Neural progenitor cell (in vitro differentiated cells): ENCODE measurements around the gene CRY2. TPM values are rescaled to one million over a fixed set of nuclear protein-coding genes. Genes with fewer than 3 reads are reported as not detected.
"Not testable (repeated sequence)": the region's sequence is repeated elsewhere in the genome, so short reads cannot be mapped to it uniquely, and the experiment has no call there.

Experiments used
- DNase-seq: peaks from one replicate; pipeline ENCODE4 v3.0.0-alpha.2; 2016; ENCODE audit warnings: low spot score
- H2AFZ ChIP-seq: fragments of 200-600 bp; sonication (generic); replicated peaks from 2 replicates; pipeline ENCODE4 v1.6.1; 2016; ENCODE audit warnings: antibody characterized with exemption
- H3F3A ChIP-seq: fragments of 200-600 bp; sonication (generic); 2 replicates; pipeline ENCODE4 v1.6.1; 2016; ENCODE audit warnings: antibody characterized with exemption, low read depth
- H3K27ac ChIP-seq: fragments of 200-600 bp; sonication (generic); 2 replicates; pipeline ENCODE4 v1.5.1; 2016; ENCODE audit warnings: mild to moderate bottlenecking
- H3K27me3 ChIP-seq: fragments of 200-600 bp; sonication (generic); 2 replicates; pipeline ENCODE4 v1.6.1; 2016; ENCODE audit warnings: mild to moderate bottlenecking, moderate library complexity
- H3K36me3 ChIP-seq: fragments of 200-600 bp; sonication (generic); 2 replicates; pipeline ENCODE4 v1.5.1; 2016
- H3K4me1 ChIP-seq: fragments of 200-600 bp; sonication (generic); 2 replicates; pipeline ENCODE4 v1.6.1; 2016; ENCODE audit warnings: mixed run types
- H3K4me2 ChIP-seq: fragments of 200-600 bp; sonication (generic); 2 replicates; pipeline ENCODE4 v1.6.1; 2016
- H3K4me3 ChIP-seq: fragments of 200-600 bp; sonication (generic); 2 replicates; pipeline ENCODE4 v1.5.1; 2016
- H3K79me2 ChIP-seq: fragments of 200-600 bp; sonication (generic); 2 replicates; pipeline ENCODE4 v1.6.1; 2016; ENCODE audit warnings: low read depth
- H3K9ac ChIP-seq: fragments of 200-600 bp; sonication (generic); 2 replicates; pipeline ENCODE4 v1.6.1; 2016
- H3K9me3 ChIP-seq: fragments of 200-600 bp; sonication (generic); 2 replicates; pipeline ENCODE4 v1.5.1; 2016; ENCODE audit warnings: low read depth
- H4K20me1 ChIP-seq: fragments of 200-600 bp; sonication (generic); 2 replicates; pipeline ENCODE4 v1.6.1; 2016; ENCODE audit warnings: low read depth
- H3K27ac Mint-ChIP-seq: 3 replicates; pipeline ENCODE4 v1.8.0; 2021; ENCODE audit warnings: mixed read lengths
- H3K27me3 Mint-ChIP-seq: 2 replicates; pipeline ENCODE4 v1.8.0; 2022; ENCODE audit warnings: low read depth, mild to moderate bottlenecking, inconsistent platforms, moderate library complexity, mixed read lengths; ENCODE audit not compliant: insufficient read depth
- H3K36me3 Mint-ChIP-seq: 3 replicates; pipeline ENCODE4 v1.8.0; 2021; ENCODE audit warnings: mixed read lengths
- H3K4me1 Mint-ChIP-seq: 3 replicates; pipeline ENCODE4 v1.8.0; 2021; ENCODE audit warnings: mixed read lengths
- H3K4me3 Mint-ChIP-seq: 3 replicates; pipeline ENCODE4 v1.8.0; 2021; ENCODE audit warnings: mild to moderate bottlenecking, moderate library complexity, mixed read lengths
- H3K9me3 Mint-ChIP-seq: 3 replicates; pipeline ENCODE4 v1.8.0; 2020; ENCODE audit warnings: mixed read lengths
- EZH2 ChIP-seq: fragments of 200-600 bp; sonication (generic); IDR thresholded peaks from 2 replicates; pipeline ENCODE4 v1.6.1; 2017; ENCODE audit warnings: antibody characterized with exemption, mild to moderate bottlenecking, moderate library complexity
- EZH2phosphoT487 ChIP-seq: fragments of 200-600 bp; sonication (generic); IDR thresholded peaks from 2 replicates; pipeline ENCODE4 v1.6.1; 2017; ENCODE audit warnings: antibody characterized with exemption
- total RNA-seq: library from RNA; depleted of rRNA; stranded (reverse); fragments of >200 nt; gene quantifications from 2 replicates; pipeline ENCODE4 v1.2.3, GENCODE V29; 2015; ENCODE audit warnings: low replicate concordance
- TF ChIP-seq, protein P1 (sequence below): fragments of 200-600 bp; sonication (generic); IDR thresholded peaks from 2 replicates; pipeline ENCODE4 v1.5.1; 2017; ENCODE audit warnings: antibody characterized with exemption, mild to moderate bottlenecking

CRY2 gene
- total RNA-seq, 1 donor from 2014 or later: 15.8 TPM

DNA sequence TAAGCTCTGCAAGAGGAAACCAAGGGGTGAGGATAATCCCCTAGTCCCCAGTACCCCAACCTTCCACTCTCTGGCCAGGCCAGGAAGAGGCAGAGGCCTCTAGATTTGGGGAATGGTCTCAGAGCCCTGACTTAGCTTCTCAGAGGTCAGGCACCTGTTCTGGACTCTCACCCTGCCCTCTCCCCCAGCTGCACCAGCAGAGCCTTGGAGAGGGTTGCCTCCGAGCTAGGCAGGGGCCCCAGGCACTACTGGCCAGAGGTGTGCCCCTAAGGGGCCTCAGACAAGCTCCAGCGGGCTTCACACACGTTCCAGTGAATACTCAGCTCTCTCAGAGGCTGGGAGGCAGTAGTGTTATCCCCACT is 51.8 kb downstream of the CRY2 start:
- DNase-seq: no peak
- H3K27ac ChIP-seq: no peak overlapping the region
- H3K27ac Mint-ChIP-seq: peak overlapping the region; percentile 81
- H2AFZ ChIP-seq: no peak overlapping the region
- peaks cover 52% of the 10 kb centered on the region for H4K20me1 ChIP-seq
- H3K36me3 ChIP-seq: no peaks in the 10 kb centered on the region
- H3K79me2 ChIP-seq: no peaks in the 10 kb centered on the region
- no peaks in the 10 kb centered on the region for H3K9me3 ChIP-seq
- no peak overlapping the region for H3K9ac ChIP-seq
- peak overlapping the region; percentile 85 for H3K4me3 Mint-ChIP-seq
- TF ChIP-seq EZH2 (no peak), EZH2phosphoT487 (no peak)
- TF ChIP-seq, protein P1, sequence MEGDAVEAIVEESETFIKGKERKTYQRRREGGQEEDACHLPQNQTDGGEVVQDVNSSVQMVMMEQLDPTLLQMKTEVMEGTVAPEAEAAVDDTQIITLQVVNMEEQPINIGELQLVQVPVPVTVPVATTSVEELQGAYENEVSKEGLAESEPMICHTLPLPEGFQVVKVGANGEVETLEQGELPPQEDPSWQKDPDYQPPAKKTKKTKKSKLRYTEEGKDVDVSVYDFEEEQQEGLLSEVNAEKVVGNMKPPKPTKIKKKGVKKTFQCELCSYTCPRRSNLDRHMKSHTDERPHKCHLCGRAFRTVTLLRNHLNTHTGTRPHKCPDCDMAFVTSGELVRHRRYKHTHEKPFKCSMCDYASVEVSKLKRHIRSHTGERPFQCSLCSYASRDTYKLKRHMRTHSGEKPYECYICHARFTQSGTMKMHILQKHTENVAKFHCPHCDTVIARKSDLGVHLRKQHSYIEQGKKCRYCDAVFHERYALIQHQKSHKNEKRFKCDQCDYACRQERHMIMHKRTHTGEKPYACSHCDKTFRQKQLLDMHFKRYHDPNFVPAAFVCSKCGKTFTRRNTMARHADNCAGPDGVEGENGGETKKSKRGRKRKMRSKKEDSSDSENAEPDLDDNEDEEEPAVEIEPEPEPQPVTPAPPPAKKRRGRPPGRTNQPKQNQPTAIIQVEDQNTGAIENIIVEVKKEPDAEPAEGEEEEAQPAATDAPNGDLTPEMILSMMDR: no peak
- peak overlapping the region; percentile 65 for H3K4me3 ChIP-seq
- no peaks in the 10 kb centered on the region for H3K9me3 Mint-ChIP-seq
- H3K4me2 ChIP-seq: peak overlapping the region; percentile 100
- H3K27me3 Mint-ChIP-seq: peaks cover 7% of the 10 kb centered on the region
- no peaks in the 10 kb centered on the region for H3K36me3 Mint-ChIP-seq
- H3F3A ChIP-seq: peaks cover 30% of the 10 kb centered on the region
- peaks cover 31% of the 10 kb centered on the region for H3K4me1 ChIP-seq
- H3K27me3 ChIP-seq: peaks cover 12% of the 10 kb centered on the region
- H3K4me1 Mint-ChIP-seq: peaks cover 38% of the 10 kb centered on the region

DNA sequence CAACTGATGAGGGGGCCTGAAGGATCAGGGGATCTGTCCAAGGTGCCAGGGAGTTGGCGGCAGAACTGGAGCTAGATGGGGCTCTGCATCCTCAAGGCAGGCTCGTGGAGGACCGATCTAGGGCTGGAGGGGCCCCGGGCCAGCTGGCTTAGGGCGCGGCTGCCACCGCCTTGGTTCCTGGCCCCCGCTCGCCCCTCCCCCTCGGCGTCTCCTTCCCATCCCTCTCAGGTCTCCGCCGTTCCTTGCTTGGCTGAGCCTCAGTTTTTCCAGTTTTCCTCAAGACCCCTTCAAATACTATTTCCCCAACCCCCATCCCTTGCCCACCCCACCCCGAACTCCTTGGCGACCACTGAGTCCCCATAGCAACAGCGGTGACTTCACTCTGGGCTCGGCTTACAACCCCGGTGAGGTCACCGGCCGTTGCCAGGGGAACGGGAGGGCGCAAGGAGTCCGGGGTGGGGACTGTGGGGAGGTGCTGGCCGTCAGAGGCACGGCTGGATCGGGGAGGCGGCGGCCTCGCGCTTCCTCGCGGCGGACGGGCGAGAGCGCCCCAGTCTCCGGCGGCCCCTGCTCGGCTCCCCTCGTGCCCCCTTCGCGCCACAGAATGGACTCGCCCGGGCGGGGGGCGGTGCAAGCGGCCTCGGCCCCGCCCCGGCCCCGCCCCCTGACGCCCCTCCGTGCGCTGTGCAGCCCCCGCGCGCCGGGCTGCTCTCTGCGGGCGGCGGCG is 52.3 kb downstream of the CRY2 start:
- Mint-ChIP-seq H3K36me3 (peaks cover 2% of the 10 kb centered on the region), H3K4me1 (peaks cover 38% of the 10 kb centered on the region), H3K27ac (peak overlapping the region; percentile 81), H3K9me3 (no peaks in the 10 kb centered on the region), H3K27me3 (peaks cover 7% of the 10 kb centered on the region), H3K4me3 (peak overlapping the region; percentile 85)
- H2AFZ ChIP-seq: no peak overlapping the region
- peak overlapping the region; percentile 89 for H3K27ac ChIP-seq
- H4K20me1 ChIP-seq: peaks cover 52% of the 10 kb centered on the region
- no peak for TF ChIP-seq EZH2phosphoT487
- no peak for TF ChIP-seq EZH2
- TF ChIP-seq, protein P1: no peak
- peak; percentile 97 for DNase-seq
- H3K9ac ChIP-seq: peak overlapping the region; percentile 46
- peak overlapping the region; percentile 65 for H3K4me3 ChIP-seq
- H3F3A ChIP-seq: peaks cover 30% of the 10 kb centered on the region
- no peaks in the 10 kb centered on the region for H3K79me2 ChIP-seq
- no peaks in the 10 kb centered on the region for H3K9me3 ChIP-seq
- H3K36me3 ChIP-seq: no peaks in the 10 kb centered on the region
- peak overlapping the region; percentile 100 for H3K4me2 ChIP-seq
- H3K27me3 ChIP-seq: peaks cover 12% of the 10 kb centered on the region
- peaks cover 31% of the 10 kb centered on the region for H3K4me1 ChIP-seq

DNA sequence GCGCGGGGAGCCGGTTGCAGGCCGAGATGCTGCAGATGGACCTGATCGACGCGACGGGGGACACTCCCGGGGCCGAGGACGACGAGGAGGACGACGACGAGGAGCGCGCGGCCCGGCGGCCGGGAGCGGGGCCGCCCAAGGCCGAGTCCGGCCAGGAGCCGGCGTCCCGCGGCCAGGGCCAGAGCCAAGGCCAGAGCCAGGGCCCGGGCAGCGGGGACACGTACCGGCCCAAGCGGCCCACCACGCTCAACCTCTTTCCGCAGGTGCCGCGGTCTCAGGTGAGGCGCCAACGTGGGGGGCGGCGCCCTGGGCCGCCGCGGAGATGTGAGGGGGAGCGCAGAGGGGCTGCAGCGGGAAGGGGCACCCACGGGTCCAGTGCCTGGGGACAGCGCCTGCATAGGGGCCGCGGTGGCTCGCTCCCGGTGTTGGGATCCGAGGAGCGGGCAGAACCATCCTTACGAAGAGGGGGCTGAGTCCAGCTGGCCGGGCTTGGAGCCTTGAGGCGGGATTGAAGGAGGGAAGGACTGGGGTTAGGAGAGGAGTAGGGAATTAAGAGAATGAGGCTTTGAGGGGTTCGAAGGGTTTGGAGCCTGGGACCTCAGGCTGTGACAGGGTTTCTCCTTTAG is 53.0 kb downstream of the CRY2 start:
- not testable (repeated sequence) for H3K36me3 ChIP-seq, H3K9me3 Mint-ChIP-seq, H3K79me2 ChIP-seq, H2AFZ ChIP-seq, H3K27me3 Mint-ChIP-seq, H3K9me3 ChIP-seq, H3K27ac ChIP-seq, H3K9ac ChIP-seq, H3K36me3 Mint-ChIP-seq
- DNase-seq: peak; percentile 47
- Histone ChIP-seq H3F3A (peaks cover 30% of the 10 kb centered on the region), H3K4me1 (peaks cover 31% of the 10 kb centered on the region), H4K20me1 (peaks cover 52% of the 10 kb centered on the region), H3K4me2 (peak overlapping the region; percentile 100), H3K27me3 (peaks cover 12% of the 10 kb centered on the region), H3K4me3 (peak overlapping the region; percentile 65)
- peaks cover 38% of the 10 kb centered on the region for H3K4me1 Mint-ChIP-seq
- H3K27ac Mint-ChIP-seq: peak overlapping the region; percentile 65
- H3K4me3 Mint-ChIP-seq: peak overlapping the region; percentile 93
